HEK293 (cell line): Measurements from ENCODE around the gene TMSB15C.

ENCODE experiments used
- CTCF ChIA-PET: fragments of 350-600 bp; formaldehyde crosslinking; extraction: SDS; loops from one replicate; lab custom pipeline; 2021; ENCODE audit warnings: antibody characterized with exemption; lab: Yijun Ruan, JAX
- POLR2A ChIA-PET: fragments of 300-600 bp; formaldehyde crosslinking; extraction: SDS; loops from one replicate; lab custom pipeline; 2020; ENCODE audit warnings: antibody characterized with exemption, inconsistent platforms; lab: Yijun Ruan, JAX
- H3K27ac ChIP-seq: fragments of 200-500 bp; sonication (Bioruptor generic); 2 replicates; pipeline ENCODE4 v1.5.1; 2014; ENCODE audit warnings: low read depth, low read length, control low read depth, inconsistent platforms; ENCODE audit errors: extremely low read depth
- H3K36me3 ChIP-seq, 2 experiments: fragments of 200-500 bp in 1 of 2; sonication (Bioruptor generic) in 1 of 2; 1 replicate in 1 of 2; 2 replicates in 1 of 2; pipeline ENCODE4 v1.5.1; 2014 to 2017; ENCODE audit warnings: inconsistent platforms in 2 of 2, low read length in 2 of 2; ENCODE audit not compliant: control insufficient read depth in 2 of 2, insufficient read depth in 1 of 2
- H3K4me1 ChIP-seq: fragments of 200-500 bp; sonication (Bioruptor generic); 2 replicates; pipeline ENCODE4 v1.5.1; 2014; ENCODE audit warnings: mild to moderate bottlenecking, low read length, inconsistent platforms; ENCODE audit not compliant: control insufficient read depth, insufficient read depth
- H3K4me3 ChIP-seq: 2 replicates; pipeline ENCODE4 v1.5.1; 2011; ENCODE audit warnings: low read depth, mild to moderate bottlenecking, control low read depth, low read length, moderate library complexity
- H3K9me3 ChIP-seq: fragments of 200-500 bp; sonication (Bioruptor generic); 2 replicates; pipeline ENCODE4 v1.5.1; 2014; ENCODE audit warnings: low read depth, low read length, inconsistent platforms; ENCODE audit not compliant: control insufficient read depth, insufficient read depth
- GLIS2 ChIP-seq: fragments of 450-650 bp; formaldehyde crosslinking; IDR thresholded peaks from 2 replicates; pipeline ENCODE4 v1.5.1; 2016; ENCODE audit warnings: missing biosample characterization, missing genetic modification characterization
- HOXA7 ChIP-seq: sonication (generic); formaldehyde crosslinking; IDR thresholded peaks from 2 replicates; pipeline ENCODE4 v1.8.1; 2022; ENCODE audit warnings: missing genetic modification reagents, borderline replicate concordance
- PRDM1 ChIP-seq: fragments of 450-650 bp; formaldehyde crosslinking; IDR thresholded peaks from 2 replicates; pipeline ENCODE4; 2016; ENCODE audit warnings: missing biosample characterization, missing genetic modification characterization
- ZBTB8A ChIP-seq: fragments of 450-650 bp; formaldehyde crosslinking; IDR thresholded peaks from 2 replicates; pipeline ENCODE4 v1.5.1; 2016; ENCODE audit warnings: missing biosample characterization, missing genetic modification characterization
- ZNF10 ChIP-seq: fragments of 450-650 bp; formaldehyde crosslinking; IDR thresholded peaks from 2 replicates; pipeline ENCODE4 v1.5.1; 2017; ENCODE audit warnings: missing biosample characterization, missing genetic modification characterization
- ZNF157 ChIP-seq: fragments of 450-650 bp; formaldehyde crosslinking; IDR thresholded peaks from 2 replicates; pipeline ENCODE4 v1.5.1; 2016; ENCODE audit warnings: missing biosample characterization, missing genetic modification characterization
- ZNF221 ChIP-seq: fragments of 450-650 bp; formaldehyde crosslinking; IDR thresholded peaks from 2 replicates; pipeline ENCODE4 v1.5.1; 2017; ENCODE audit warnings: missing biosample characterization, missing genetic modification characterization, borderline replicate concordance
- ZNF302 ChIP-seq: fragments of 450-650 bp; formaldehyde crosslinking; IDR thresholded peaks from 2 replicates; pipeline ENCODE4 v1.5.1; 2016; ENCODE audit warnings: missing biosample characterization, missing genetic modification characterization, low read depth
- ZNF354C ChIP-seq: fragments of 450-650 bp; formaldehyde crosslinking; IDR thresholded peaks from 2 replicates; pipeline ENCODE4 v1.5.1; 2016; ENCODE audit warnings: missing biosample characterization, missing genetic modification characterization, low read depth, borderline replicate concordance
- ZNF596 ChIP-seq: fragments of 450-650 bp; IDR thresholded peaks from 2 replicates; pipeline ENCODE4 v1.5.0; 2018; ENCODE audit warnings: missing biosample characterization, mild to moderate bottlenecking, missing genetic modification characterization, moderate library complexity
- ZNF654 ChIP-seq: fragments of 450-650 bp; formaldehyde crosslinking; IDR thresholded peaks from 2 replicates; pipeline ENCODE4 v1.5.1; 2016; ENCODE audit warnings: low read depth, missing biosample characterization, missing genetic modification characterization
- ZNF660 ChIP-seq: fragments of 450-650 bp; IDR thresholded peaks from 2 replicates; pipeline ENCODE4 v1.5.1; 2018; ENCODE audit warnings: missing biosample characterization, mild to moderate bottlenecking, missing genetic modification characterization
- TF ChIP-seq, protein P1 (sequence below): fragments of 450-650 bp; formaldehyde crosslinking; IDR thresholded peaks from 2 replicates; pipeline ENCODE4 v1.5.1; 2016; ENCODE audit warnings: missing biosample characterization, missing genetic modification characterization
- TF ChIP-seq, protein P2 (sequence below): fragments of 450-650 bp; formaldehyde crosslinking; IDR thresholded peaks from 2 replicates; pipeline ENCODE4 v1.5.1; 2016; ENCODE audit warnings: missing biosample characterization, missing genetic modification characterization
- TF ChIP-seq, protein P3 (sequence below): fragments of 450-650 bp; formaldehyde crosslinking; IDR thresholded peaks from 2 replicates; pipeline ENCODE4 v1.5.1; 2016; ENCODE audit warnings: missing biosample characterization, missing genetic modification characterization
- TF ChIP-seq, protein P4 (sequence below): fragments of 450-650 bp; formaldehyde crosslinking; IDR thresholded peaks from 2 replicates; pipeline ENCODE4 v1.5.1; 2016; ENCODE audit warnings: missing biosample characterization, missing genetic modification characterization
- TF ChIP-seq, protein P5 (sequence below): fragments of 450-650 bp; formaldehyde crosslinking; IDR thresholded peaks from 2 replicates; pipeline ENCODE4 v1.5.1; 2016; ENCODE audit warnings: missing biosample characterization, missing genetic modification characterization, borderline replicate concordance
- TF ChIP-seq, protein P6 (sequence below): fragments of 450-650 bp; formaldehyde crosslinking; IDR thresholded peaks from 2 replicates; pipeline ENCODE4 v1.5.1; 2017; ENCODE audit warnings: missing biosample characterization, missing genetic modification characterization
- TF ChIP-seq, protein P7 (sequence below): fragments of 450-650 bp; formaldehyde crosslinking; IDR thresholded peaks from 2 replicates; pipeline ENCODE4 v1.5.1; 2016; ENCODE audit warnings: missing biosample characterization, missing genetic modification characterization

TMSB15C gene

DNA sequence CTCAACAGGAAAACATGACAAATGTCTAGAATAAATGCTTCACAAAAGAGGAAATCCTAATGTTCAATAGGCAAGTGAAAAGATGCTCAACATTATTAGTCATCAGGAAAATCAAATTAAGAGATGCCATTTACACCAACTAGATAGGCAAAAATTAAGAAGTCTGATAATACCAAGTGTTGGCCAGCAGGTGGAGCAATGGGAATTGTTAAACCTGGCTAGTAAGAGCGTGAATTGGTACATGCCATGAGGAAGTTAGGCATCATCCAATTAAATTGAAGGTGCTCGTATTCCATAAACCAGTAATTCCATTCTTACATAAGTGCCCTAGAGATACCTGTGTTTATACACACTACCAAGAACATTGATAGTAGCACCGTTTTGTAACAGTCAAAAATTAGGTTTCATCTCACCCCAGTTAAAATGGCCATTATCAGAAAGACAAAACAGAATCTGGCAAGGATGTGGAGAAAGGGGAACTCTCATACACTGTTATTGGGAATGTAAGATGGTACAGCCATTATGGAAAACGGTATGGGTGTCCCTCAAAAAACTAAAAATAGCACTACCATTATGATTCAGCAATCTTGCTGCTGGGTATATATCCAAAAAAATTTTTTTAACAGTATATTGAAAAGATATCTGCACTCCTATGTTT, 22.2 kb upstream of the TMSB15C start:
- Histone ChIP-seq H3K4me3 (no peak overlapping the region), H3K36me3 (no peaks in the 10 kb centered on the region), H3K27ac (no peak overlapping the region), H3K9me3 (no peaks in the 10 kb centered on the region), H3K4me1 (no peaks in the 10 kb centered on the region)
- POLR2A ChIA-PET: interaction anchor here (1.0 kb wide), 1 partner anchor 38 kb away, joined by 3 read pairs; no protein-coding TSS in a partner anchor
- CTCF ChIA-PET: interaction anchor here (0.6 to 3.6 kb wide), 11 partner anchors 11 to 1089 kb away, joined by 3 to 36 read pairs (median 3); no protein-coding TSS in a partner anchor
- TF ChIP-seq ZNF302 (tag by site-specific recombination) (no peak), HOXA7 (no peak), PRDM1 (0 out of 2 replicates have a peak, but pooled peaks have one; percentile 7), ZNF157 (tag by site-specific recombination) (no peak), ZNF660 (tag by site-specific recombination) (peak; percentile 61; the same call in 1 of the 2 replicates), ZNF654 (tag by site-specific recombination) (peak; percentile 89), ZBTB8A (tag by site-specific recombination) (no peak), ZNF354C (tag by site-specific recombination) (no peak)
- TF ChIP-seq, protein P1, sequence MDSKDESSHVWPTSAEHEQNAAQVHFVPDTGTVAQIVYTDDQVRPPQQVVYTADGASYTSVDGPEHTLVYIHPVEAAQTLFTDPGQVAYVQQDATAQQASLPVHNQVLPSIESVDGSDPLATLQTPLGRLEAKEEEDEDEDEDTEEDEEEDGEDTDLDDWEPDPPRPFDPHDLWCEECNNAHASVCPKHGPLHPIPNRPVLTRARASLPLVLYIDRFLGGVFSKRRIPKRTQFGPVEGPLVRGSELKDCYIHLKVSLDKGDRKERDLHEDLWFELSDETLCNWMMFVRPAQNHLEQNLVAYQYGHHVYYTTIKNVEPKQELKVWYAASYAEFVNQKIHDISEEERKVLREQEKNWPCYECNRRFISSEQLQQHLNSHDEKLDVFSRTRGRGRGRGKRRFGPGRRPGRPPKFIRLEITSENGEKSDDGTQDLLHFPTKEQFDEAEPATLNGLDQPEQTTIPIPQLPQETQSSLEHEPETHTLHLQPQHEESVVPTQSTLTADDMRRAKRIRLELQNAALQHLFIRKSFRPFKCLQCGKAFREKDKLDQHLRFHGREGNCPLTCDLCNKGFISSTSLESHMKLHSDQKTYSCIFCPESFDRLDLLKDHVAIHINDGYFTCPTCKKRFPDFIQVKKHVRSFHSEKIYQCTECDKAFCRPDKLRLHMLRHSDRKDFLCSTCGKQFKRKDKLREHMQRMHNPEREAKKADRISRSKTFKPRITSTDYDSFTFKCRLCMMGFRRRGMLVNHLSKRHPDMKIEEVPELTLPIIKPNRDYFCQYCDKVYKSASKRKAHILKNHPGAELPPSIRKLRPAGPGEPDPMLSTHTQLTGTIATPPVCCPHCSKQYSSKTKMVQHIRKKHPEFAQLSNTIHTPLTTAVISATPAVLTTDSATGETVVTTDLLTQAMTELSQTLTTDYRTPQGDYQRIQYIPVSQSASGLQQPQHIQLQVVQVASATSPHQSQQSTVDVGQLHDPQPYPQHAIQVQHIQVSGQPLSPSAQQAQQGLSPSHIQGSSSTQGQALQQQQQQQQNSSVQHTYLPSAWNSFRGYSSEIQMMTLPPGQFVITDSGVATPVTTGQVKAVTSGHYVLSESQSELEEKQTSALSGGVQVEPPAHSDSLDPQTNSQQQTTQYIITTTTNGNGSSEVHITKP: peak; percentile 95
- TF ChIP-seq, protein P2, sequence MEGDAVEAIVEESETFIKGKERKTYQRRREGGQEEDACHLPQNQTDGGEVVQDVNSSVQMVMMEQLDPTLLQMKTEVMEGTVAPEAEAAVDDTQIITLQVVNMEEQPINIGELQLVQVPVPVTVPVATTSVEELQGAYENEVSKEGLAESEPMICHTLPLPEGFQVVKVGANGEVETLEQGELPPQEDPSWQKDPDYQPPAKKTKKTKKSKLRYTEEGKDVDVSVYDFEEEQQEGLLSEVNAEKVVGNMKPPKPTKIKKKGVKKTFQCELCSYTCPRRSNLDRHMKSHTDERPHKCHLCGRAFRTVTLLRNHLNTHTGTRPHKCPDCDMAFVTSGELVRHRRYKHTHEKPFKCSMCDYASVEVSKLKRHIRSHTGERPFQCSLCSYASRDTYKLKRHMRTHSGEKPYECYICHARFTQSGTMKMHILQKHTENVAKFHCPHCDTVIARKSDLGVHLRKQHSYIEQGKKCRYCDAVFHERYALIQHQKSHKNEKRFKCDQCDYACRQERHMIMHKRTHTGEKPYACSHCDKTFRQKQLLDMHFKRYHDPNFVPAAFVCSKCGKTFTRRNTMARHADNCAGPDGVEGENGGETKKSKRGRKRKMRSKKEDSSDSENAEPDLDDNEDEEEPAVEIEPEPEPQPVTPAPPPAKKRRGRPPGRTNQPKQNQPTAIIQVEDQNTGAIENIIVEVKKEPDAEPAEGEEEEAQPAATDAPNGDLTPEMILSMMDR (tag by site-specific recombination): peak; percentile 37; the same call in 1 of the 2 replicates
- TF ChIP-seq, protein P3, sequence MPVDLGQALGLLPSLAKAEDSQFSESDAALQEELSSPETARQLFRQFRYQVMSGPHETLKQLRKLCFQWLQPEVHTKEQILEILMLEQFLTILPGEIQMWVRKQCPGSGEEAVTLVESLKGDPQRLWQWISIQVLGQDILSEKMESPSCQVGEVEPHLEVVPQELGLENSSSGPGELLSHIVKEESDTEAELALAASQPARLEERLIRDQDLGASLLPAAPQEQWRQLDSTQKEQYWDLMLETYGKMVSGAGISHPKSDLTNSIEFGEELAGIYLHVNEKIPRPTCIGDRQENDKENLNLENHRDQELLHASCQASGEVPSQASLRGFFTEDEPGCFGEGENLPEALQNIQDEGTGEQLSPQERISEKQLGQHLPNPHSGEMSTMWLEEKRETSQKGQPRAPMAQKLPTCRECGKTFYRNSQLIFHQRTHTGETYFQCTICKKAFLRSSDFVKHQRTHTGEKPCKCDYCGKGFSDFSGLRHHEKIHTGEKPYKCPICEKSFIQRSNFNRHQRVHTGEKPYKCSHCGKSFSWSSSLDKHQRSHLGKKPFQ (tag by site-specific recombination): no peak

DNA sequence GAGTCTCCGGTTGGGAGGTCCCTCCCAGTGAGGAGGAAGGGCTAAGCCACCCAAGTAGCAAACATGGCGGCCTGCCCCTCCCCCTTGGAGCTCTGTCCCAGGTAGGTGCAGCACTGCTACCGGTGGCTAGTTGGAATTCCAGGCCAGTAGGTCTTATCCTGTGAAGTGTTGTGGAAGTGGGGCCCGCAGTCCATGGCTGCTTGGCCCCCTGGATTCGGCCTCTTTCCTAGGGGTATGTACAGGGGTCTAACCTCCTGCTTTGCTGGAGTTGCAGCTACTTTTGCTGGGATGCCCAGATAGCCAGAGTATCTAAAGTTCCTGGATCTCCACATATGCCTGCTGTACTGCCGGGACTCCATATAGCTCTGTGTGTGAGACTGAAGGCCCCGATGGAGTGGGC, 9.9 kb upstream of the TMSB15C start:
- no peaks in the 10 kb centered on the region for H3K9me3 ChIP-seq
- H3K4me3 ChIP-seq: no peak overlapping the region
- H3K27ac ChIP-seq: no peak overlapping the region
- ChIA-PET CTCF (interaction anchor here (0.6 kb wide), 1 partner anchor 109 kb away, joined by 3 read pairs; no protein-coding TSS in a partner anchor), POLR2A (no interaction called here)
- H3K4me1 ChIP-seq: no peaks in the 10 kb centered on the region
- H3K36me3 ChIP-seq: no peaks in the 10 kb centered on the region
- TF ChIP-seq, protein P4, sequence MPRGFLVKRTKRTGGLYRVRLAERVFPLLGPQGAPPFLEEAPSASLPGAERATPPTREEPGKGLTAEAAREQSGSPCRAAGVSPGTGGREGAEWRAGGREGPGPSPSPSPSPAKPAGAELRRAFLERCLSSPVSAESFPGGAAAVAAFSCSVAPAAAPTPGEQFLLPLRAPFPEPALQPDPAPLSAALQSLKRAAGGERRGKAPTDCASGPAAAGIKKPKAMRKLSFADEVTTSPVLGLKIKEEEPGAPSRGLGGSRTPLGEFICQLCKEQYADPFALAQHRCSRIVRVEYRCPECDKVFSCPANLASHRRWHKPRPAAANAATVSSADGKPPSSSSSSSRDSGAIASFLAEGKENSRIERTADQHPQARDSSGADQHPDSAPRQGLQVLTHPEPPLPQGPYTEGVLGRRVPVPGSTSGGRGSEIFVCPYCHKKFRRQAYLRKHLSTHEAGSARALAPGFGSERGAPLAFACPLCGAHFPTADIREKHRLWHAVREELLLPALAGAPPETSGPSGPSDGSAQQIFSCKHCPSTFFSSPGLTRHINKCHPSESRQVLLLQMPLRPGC (tag by site-specific recombination): no peak
- TF ChIP-seq GLIS2 (no peak), ZNF10 (tag by site-specific recombination) (no peak), ZNF221 (no peak), ZNF596 (tag by site-specific recombination) (no peak)
- TF ChIP-seq, protein P5, sequence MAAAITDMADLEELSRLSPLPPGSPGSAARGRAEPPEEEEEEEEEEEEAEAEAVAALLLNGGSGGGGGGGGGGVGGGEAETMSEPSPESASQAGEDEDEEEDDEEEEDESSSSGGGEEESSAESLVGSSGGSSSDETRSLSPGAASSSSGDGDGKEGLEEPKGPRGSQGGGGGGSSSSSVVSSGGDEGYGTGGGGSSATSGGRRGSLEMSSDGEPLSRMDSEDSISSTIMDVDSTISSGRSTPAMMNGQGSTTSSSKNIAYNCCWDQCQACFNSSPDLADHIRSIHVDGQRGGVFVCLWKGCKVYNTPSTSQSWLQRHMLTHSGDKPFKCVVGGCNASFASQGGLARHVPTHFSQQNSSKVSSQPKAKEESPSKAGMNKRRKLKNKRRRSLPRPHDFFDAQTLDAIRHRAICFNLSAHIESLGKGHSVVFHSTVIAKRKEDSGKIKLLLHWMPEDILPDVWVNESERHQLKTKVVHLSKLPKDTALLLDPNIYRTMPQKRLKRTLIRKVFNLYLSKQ (tag by site-specific recombination): no peak
- TF ChIP-seq, protein P6, sequence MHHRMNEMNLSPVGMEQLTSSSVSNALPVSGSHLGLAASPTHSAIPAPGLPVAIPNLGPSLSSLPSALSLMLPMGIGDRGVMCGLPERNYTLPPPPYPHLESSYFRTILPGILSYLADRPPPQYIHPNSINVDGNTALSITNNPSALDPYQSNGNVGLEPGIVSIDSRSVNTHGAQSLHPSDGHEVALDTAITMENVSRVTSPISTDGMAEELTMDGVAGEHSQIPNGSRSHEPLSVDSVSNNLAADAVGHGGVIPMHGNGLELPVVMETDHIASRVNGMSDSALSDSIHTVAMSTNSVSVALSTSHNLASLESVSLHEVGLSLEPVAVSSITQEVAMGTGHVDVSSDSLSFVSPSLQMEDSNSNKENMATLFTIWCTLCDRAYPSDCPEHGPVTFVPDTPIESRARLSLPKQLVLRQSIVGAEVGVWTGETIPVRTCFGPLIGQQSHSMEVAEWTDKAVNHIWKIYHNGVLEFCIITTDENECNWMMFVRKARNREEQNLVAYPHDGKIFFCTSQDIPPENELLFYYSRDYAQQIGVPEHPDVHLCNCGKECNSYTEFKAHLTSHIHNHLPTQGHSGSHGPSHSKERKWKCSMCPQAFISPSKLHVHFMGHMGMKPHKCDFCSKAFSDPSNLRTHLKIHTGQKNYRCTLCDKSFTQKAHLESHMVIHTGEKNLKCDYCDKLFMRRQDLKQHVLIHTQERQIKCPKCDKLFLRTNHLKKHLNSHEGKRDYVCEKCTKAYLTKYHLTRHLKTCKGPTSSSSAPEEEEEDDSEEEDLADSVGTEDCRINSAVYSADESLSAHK: no peak
- TF ChIP-seq, protein P7, sequence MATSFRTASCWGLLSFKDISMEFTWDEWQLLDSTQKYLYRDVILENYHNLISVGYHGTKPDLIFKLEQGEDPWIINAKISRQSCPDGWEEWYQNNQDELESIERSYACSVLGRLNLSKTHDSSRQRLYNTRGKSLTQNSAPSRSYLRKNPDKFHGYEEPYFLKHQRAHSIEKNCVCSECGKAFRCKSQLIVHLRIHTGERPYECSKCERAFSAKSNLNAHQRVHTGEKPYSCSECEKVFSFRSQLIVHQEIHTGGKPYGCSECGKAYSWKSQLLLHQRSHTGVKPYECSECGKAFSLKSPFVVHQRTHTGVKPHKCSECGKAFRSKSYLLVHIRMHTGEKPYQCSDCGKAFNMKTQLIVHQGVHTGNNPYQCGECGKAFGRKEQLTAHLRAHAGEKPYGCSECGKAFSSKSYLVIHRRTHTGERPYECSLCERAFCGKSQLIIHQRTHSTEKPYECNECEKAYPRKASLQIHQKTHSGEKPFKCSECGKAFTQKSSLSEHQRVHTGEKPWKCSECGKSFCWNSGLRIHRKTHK: no peak
